ENCODE data around the gene PARP4.
"Not testable (repeated sequence)": the region's sequence is repeated elsewhere in the genome, so short reads cannot be mapped to it uniquely, and the experiment has no call there.

PARP4 gene

GRCh38 chr13:24505756-24506155 lies 6.8 kb downstream of the PARP4 start:
- no peak for DNase-seq (ENCODE audit: low read depth, low spot score)
- H3K4me3 ChIP-seq (ENCODE audit: low read length): no peak overlapping the region
- no CpG with 5 or more reads among the region's 20 CpGs for WGBS (ENCODE audit: insufficient coverage, insufficient read length)
- H3K36me3 ChIP-seq (ENCODE audit: control insufficient read depth, insufficient read depth, low read length): no peaks in the 10 kb centered on the region
- no peaks in the 10 kb centered on the region for H3K4me1 ChIP-seq (ENCODE audit: control insufficient read depth, insufficient read depth, low read length)
- no peaks in the 10 kb centered on the region for H3K27me3 ChIP-seq (ENCODE audit: control insufficient read depth, insufficient read depth, low read length)
- no peak overlapping the region for H3K27ac ChIP-seq (ENCODE audit: low read length)
- H3K9me3 ChIP-seq (ENCODE audit: control insufficient read depth, insufficient read depth, low read length): no peaks in the 10 kb centered on the region

GRCh38 chr13:24505256-24505655 lies 7.3 kb downstream of the PARP4 start:
- H3K4me3 ChIP-seq (ENCODE audit: low read length): no peak overlapping the region
- H3K4me1 ChIP-seq (ENCODE audit: control insufficient read depth, insufficient read depth, low read length): no peaks in the 10 kb centered on the region
- no peaks in the 10 kb centered on the region for H3K27me3 ChIP-seq (ENCODE audit: control insufficient read depth, insufficient read depth, low read length)
- H3K27ac ChIP-seq (ENCODE audit: low read length): no peak overlapping the region
- no CpG with 5 or more reads among the region's 8 CpGs for WGBS (ENCODE audit: insufficient coverage, insufficient read length)
- H3K9me3 ChIP-seq (ENCODE audit: control insufficient read depth, insufficient read depth, low read length): no peaks in the 10 kb centered on the region
- H3K36me3 ChIP-seq (ENCODE audit: control insufficient read depth, insufficient read depth, low read length): no peaks in the 10 kb centered on the region
- no peak for DNase-seq (ENCODE audit: low read depth, low spot score)

GRCh38 chr13:24503379-24503696 lies 9.2 kb downstream of the PARP4 start:
- no CpG with 5 or more reads among the region's 4 CpGs for WGBS (ENCODE audit: insufficient coverage, insufficient read length)
- no peak overlapping the region for H3K27ac ChIP-seq (ENCODE audit: low read length)
- H3K27me3 ChIP-seq (ENCODE audit: control insufficient read depth, insufficient read depth, low read length): no peaks in the 10 kb centered on the region
- no peaks in the 10 kb centered on the region for H3K9me3 ChIP-seq (ENCODE audit: control insufficient read depth, insufficient read depth, low read length)
- DNase-seq (ENCODE audit: low read depth, low spot score): no peak
- no peak overlapping the region for H3K4me3 ChIP-seq (ENCODE audit: low read length)
- H3K36me3 ChIP-seq (ENCODE audit: control insufficient read depth, insufficient read depth, low read length): no peaks in the 10 kb centered on the region
- no peaks in the 10 kb centered on the region for H3K4me1 ChIP-seq (ENCODE audit: control insufficient read depth, insufficient read depth, low read length)

- WGBS (ENCODE audit: insufficient coverage, insufficient read length): no CpG with 5 or more reads among the region's 8 CpGs
- no peak overlapping the region for H3K27ac ChIP-seq (ENCODE audit: low read length)
- DNase-seq (ENCODE audit: low read depth, low spot score): no peak
Observed at GRCh38 chr13:24502533-24503378, 9.8 kb downstream of the PARP4 start.

GRCh38 chr13:24500977-24501376 lies 11.6 kb downstream of the PARP4 start:
- no peak for DNase-seq (ENCODE audit: low read depth, low spot score)
- WGBS (ENCODE audit: insufficient coverage, insufficient read length): no CpG with 5 or more reads among the region's 2 CpGs
- Histone ChIP-seq H3K27ac (ENCODE audit: low read length) (no peak overlapping the region), H3K4me1 (ENCODE audit: control insufficient read depth, insufficient read depth, low read length) (no peaks in the 10 kb centered on the region), H3K27me3 (ENCODE audit: control insufficient read depth, insufficient read depth, low read length) (no peaks in the 10 kb centered on the region), H3K4me3 (ENCODE audit: low read length) (no peak overlapping the region), H3K9me3 (ENCODE audit: control insufficient read depth, insufficient read depth, low read length) (no peaks in the 10 kb centered on the region), H3K36me3 (ENCODE audit: control insufficient read depth, insufficient read depth, low read length) (peaks cover 9% of the 10 kb centered on the region)

More at GRCh38 chr13:24502533-24503378, 9.8 kb downstream of the PARP4 start:
- Histone ChIP-seq H3K4me1 (ENCODE audit: control insufficient read depth, insufficient read depth, low read length) (no peaks in the 10 kb centered on the region), H3K9me3 (ENCODE audit: control insufficient read depth, insufficient read depth, low read length) (no peaks in the 10 kb centered on the region), H3K27me3 (ENCODE audit: control insufficient read depth, insufficient read depth, low read length) (no peaks in the 10 kb centered on the region), H3K36me3 (ENCODE audit: control insufficient read depth, insufficient read depth, low read length) (peaks cover 2% of the 10 kb centered on the region; the same call in 1 of the 2 replicates), H3K4me3 (ENCODE audit: low read length) (no peak overlapping the region)

GRCh38 chr13:24497742-24498141 lies 14.8 kb downstream of the PARP4 start:
- Histone ChIP-seq H3K36me3 (ENCODE audit: control insufficient read depth, insufficient read depth, low read length) (peaks cover 9% of the 10 kb centered on the region), H3K4me3 (ENCODE audit: low read length) (no peak overlapping the region), H3K4me1 (ENCODE audit: control insufficient read depth, insufficient read depth, low read length) (no peaks in the 10 kb centered on the region), H3K27me3 (ENCODE audit: control insufficient read depth, insufficient read depth, low read length) (no peaks in the 10 kb centered on the region), H3K27ac (ENCODE audit: low read length) (no peak overlapping the region), H3K9me3 (ENCODE audit: control insufficient read depth, insufficient read depth, low read length) (no peaks in the 10 kb centered on the region)
- WGBS (ENCODE audit: insufficient coverage, insufficient read length): no CpG with 5 or more reads among the region's 1 CpG
- no peak for DNase-seq (ENCODE audit: low read depth, low spot score)

GRCh38 chr13:24496295-24496694 lies 16.3 kb downstream of the PARP4 start:
- not testable (repeated sequence) for H3K9me3 ChIP-seq (ENCODE audit: control insufficient read depth, insufficient read depth, low read length); H3K27me3 ChIP-seq (ENCODE audit: control insufficient read depth, insufficient read depth, low read length); H3K27ac ChIP-seq (ENCODE audit: low read length); H3K4me3 ChIP-seq (ENCODE audit: low read length); H3K4me1 ChIP-seq (ENCODE audit: control insufficient read depth, insufficient read depth, low read length); DNase-seq (ENCODE audit: low read depth, low spot score)
- no CpG with 5 or more reads among the region's 2 CpGs for WGBS (ENCODE audit: insufficient coverage, insufficient read length)
- H3K36me3 ChIP-seq (ENCODE audit: control insufficient read depth, insufficient read depth, low read length): peaks cover 13% of the 10 kb centered on the region

GRCh38 chr13:24495151-24495729 lies 17.3 kb downstream of the PARP4 start:
- Histone ChIP-seq H3K4me3 (ENCODE audit: low read length) (no peak overlapping the region), H3K4me1 (ENCODE audit: control insufficient read depth, insufficient read depth, low read length) (no peaks in the 10 kb centered on the region), H3K36me3 (ENCODE audit: control insufficient read depth, insufficient read depth, low read length) (peaks cover 13% of the 10 kb centered on the region), H3K27me3 (ENCODE audit: control insufficient read depth, insufficient read depth, low read length) (no peaks in the 10 kb centered on the region), H3K27ac (ENCODE audit: low read length) (no peak overlapping the region), H3K9me3 (ENCODE audit: control insufficient read depth, insufficient read depth, low read length) (no peaks in the 10 kb centered on the region)
- no CpG with 5 or more reads among the region's 3 CpGs for WGBS (ENCODE audit: insufficient coverage, insufficient read length)
- no peak for DNase-seq (ENCODE audit: low read depth, low spot score)

- no peak overlapping the region for H3K4me3 ChIP-seq (ENCODE audit: low read length)
- no peak overlapping the region for H3K27ac ChIP-seq (ENCODE audit: low read length)
- H3K9me3 ChIP-seq (ENCODE audit: control insufficient read depth, insufficient read depth, low read length): no peaks in the 10 kb centered on the region
- H3K36me3 ChIP-seq (ENCODE audit: control insufficient read depth, insufficient read depth, low read length): peaks cover 18% of the 10 kb centered on the region
- DNase-seq (ENCODE audit: low read depth, low spot score): no peak
- H3K27me3 ChIP-seq (ENCODE audit: control insufficient read depth, insufficient read depth, low read length): no peaks in the 10 kb centered on the region
- WGBS (ENCODE audit: insufficient coverage, insufficient read length): no CpG with 5 or more reads among the region's 6 CpGs
- H3K4me1 ChIP-seq (ENCODE audit: control insufficient read depth, insufficient read depth, low read length): no peaks in the 10 kb centered on the region
Observed at GRCh38 chr13:24493356-24493755, 19.2 kb downstream of the PARP4 start.

- H3K9me3 ChIP-seq (ENCODE audit: control insufficient read depth, insufficient read depth, low read length): no peaks in the 10 kb centered on the region
- no peak overlapping the region for H3K27ac ChIP-seq (ENCODE audit: low read length)
- H3K4me1 ChIP-seq (ENCODE audit: control insufficient read depth, insufficient read depth, low read length): no peaks in the 10 kb centered on the region
- WGBS (ENCODE audit: insufficient coverage, insufficient read length): no CpG with 5 or more reads among the region's 7 CpGs
- no peaks in the 10 kb centered on the region for H3K27me3 ChIP-seq (ENCODE audit: control insufficient read depth, insufficient read depth, low read length)
- peaks cover 9% of the 10 kb centered on the region; the same call in 1 of the 2 replicates for H3K36me3 ChIP-seq (ENCODE audit: control insufficient read depth, insufficient read depth, low read length)
- no peak overlapping the region for H3K4me3 ChIP-seq (ENCODE audit: low read length)
- DNase-seq (ENCODE audit: low read depth, low spot score): no peak
Observed at GRCh38 chr13:24491845-24492244, 20.7 kb downstream of the PARP4 start.

GRCh38 chr13:24489721-24490120 lies 22.9 kb downstream of the PARP4 start:
- no peak for DNase-seq (ENCODE audit: low read depth, low spot score)
- no CpG with 5 or more reads among the region's 6 CpGs for WGBS (ENCODE audit: insufficient coverage, insufficient read length)
- Histone ChIP-seq H3K36me3 (ENCODE audit: control insufficient read depth, insufficient read depth, low read length) (peaks cover 9% of the 10 kb centered on the region; the same call in 1 of the 2 replicates), H3K4me1 (ENCODE audit: control insufficient read depth, insufficient read depth, low read length) (no peaks in the 10 kb centered on the region), H3K4me3 (ENCODE audit: low read length) (no peak overlapping the region), H3K9me3 (ENCODE audit: control insufficient read depth, insufficient read depth, low read length) (no peaks in the 10 kb centered on the region), H3K27ac (ENCODE audit: low read length) (no peak overlapping the region), H3K27me3 (ENCODE audit: control insufficient read depth, insufficient read depth, low read length) (no peaks in the 10 kb centered on the region)
